GM12878 (cell line): Measurements from ENCODE around the gene TRMT1. TPM values are rescaled to one million over a fixed set of nuclear protein-coding genes. Genes with fewer than 3 reads are reported as not detected.

ENCODE experiments used
- ASH2L ChIP-seq: fragments of 300-600, 200-600 bp; sonication (generic); IDR thresholded peaks from 2 replicates; pipeline ENCODE4 v1.6.1; 2017; ENCODE audit warnings: low read depth, mild to moderate bottlenecking, borderline replicate concordance
- BMI1 ChIP-seq: fragments of 450-650 bp; IDR thresholded peaks from 2 replicates; pipeline ENCODE4 v1.6.1; 2016; ENCODE audit warnings: mild to moderate bottlenecking, moderate library complexity, borderline replicate concordance
- CHD4 ChIP-seq: fragments of 200-600 bp; sonication (generic); IDR thresholded peaks from 2 replicates; pipeline ENCODE4 v1.6.1; 2016; ENCODE audit warnings: mild to moderate bottlenecking
- CUX1 ChIP-seq: IDR thresholded peaks from 2 replicates; pipeline ENCODE4 v1.6.1; 2012; ENCODE audit warnings: improper control_type of control experiment, low read depth, low read length; ENCODE audit not compliant: insufficient replicate concordance
- GABPA ChIP-seq: IDR thresholded peaks from 2 replicates; pipeline ENCODE4 v1.6.1; 2014; ENCODE audit warnings: antibody characterized with exemption, low read depth, mild to moderate bottlenecking, inconsistent platforms
- HDAC2 ChIP-seq: fragments of 200-600 bp; sonication (generic); IDR thresholded peaks from 2 replicates; pipeline ENCODE4 v1.6.1; 2017
- HDAC6 ChIP-seq: fragments of 200-600 bp; sonication (generic); IDR thresholded peaks from one replicate; pipeline ENCODE4 v1.8.0; 2017; ENCODE audit warnings: antibody characterized with exemption; ENCODE audit not compliant: unreplicated experiment
- IRF4 ChIP-seq: IDR thresholded peaks from 2 replicates; pipeline ENCODE4 v1.6.1; 2011; ENCODE audit warnings: low read depth, low read length
- MLLT1 ChIP-seq: fragments of 450-650 bp; IDR thresholded peaks from 2 replicates; pipeline ENCODE4 v1.6.1; 2016; ENCODE audit warnings: mild to moderate bottlenecking
- NBN ChIP-seq: fragments of 450-650 bp; IDR thresholded peaks from 2 replicates; pipeline ENCODE4 v1.6.1; 2016
- NKRF ChIP-seq: fragments of 450-650 bp; conservative IDR thresholded peaks from 2 replicates; pipeline ENCODE4 v1.6.1; 2017; ENCODE audit warnings: mild to moderate bottlenecking, moderate library complexity
- RB1 ChIP-seq: fragments of 450-650 bp; formaldehyde crosslinking; IDR thresholded peaks from 2 replicates; pipeline ENCODE4 v1.6.1; 2017; ENCODE audit warnings: mild to moderate bottlenecking, borderline replicate concordance
- RCOR1 ChIP-seq: conservative IDR thresholded peaks from 2 replicates; pipeline ENCODE4 v1.6.1; 2012; ENCODE audit warnings: low read depth, low read length, improper control_type of control experiment
- SMAD5 ChIP-seq: IDR thresholded peaks from 2 replicates; pipeline ENCODE4 v1.6.1; 2016; ENCODE audit warnings: antibody characterized with exemption, low read depth
- SPI1 ChIP-seq: IDR thresholded peaks from 2 replicates; pipeline ENCODE4 v1.6.1; 2011; ENCODE audit warnings: low read depth, mild to moderate bottlenecking, low read length, moderate library complexity, borderline replicate concordance; ENCODE audit not compliant: insufficient read depth
- SREBF2 ChIP-seq: IDR thresholded peaks from 2 replicates; pipeline ENCODE4 v1.6.1; 2012; ENCODE audit warnings: mild to moderate bottlenecking, low read length
- STAT1 ChIP-seq: fragments of 450-650 bp; conservative IDR thresholded peaks from 2 replicates; pipeline ENCODE4 v1.6.1; 2014; ENCODE audit warnings: antibody characterized with exemption, mild to moderate bottlenecking
- ZBTB4 ChIP-seq: fragments of 450-650 bp; formaldehyde crosslinking; IDR thresholded peaks from 2 replicates; pipeline ENCODE4 v1.4.0; 2022; ENCODE audit warnings: mild to moderate bottlenecking, moderate library complexity
- polyA plus RNA-seq, 11 experiments: library from polyadenylated mRNA; depleted of rRNA in 4 of 11; unstranded in 6 of 11; stranded (reverse) in 5 of 11; fragments of >200 nt; fragmentation: Nextera tagmentation in 4 of 11; fragmentation: Illumina TruSeq in 1 of 11; extraction: Ambion mirVana in 4 of 11; extraction: Trizol in 1 of 11; gene quantifications; 1 replicate in 1 of 11; 2 replicates in 10 of 11; pipeline versions ENCODE4 v1.2.1 to v1.2.3, GENCODE V29; 2011 to 2016; ENCODE audit warnings: inconsistent platforms in 2 of 11, missing spikeins in 2 of 11, low read depth in 1 of 11
- total RNA-seq, 4 experiments: library from RNA; depleted of rRNA in 3 of 4; stranded (reverse); fragments of >200 nt in 3 of 4; fragmentation: Illumina TruSeq in 1 of 4; extraction: Trizol in 1 of 4; gene quantifications; 2 replicates each; pipeline versions ENCODE4 v1.2.1 to v1.2.3, GENCODE V29; 2013 to 2021

TRMT1 gene
- total and polyA plus RNA-seq, 10 of the 15 experiments (the other 5 are each of a cell fraction or from before 2014, with no cell fraction given), result 3.4 to 68.8 (median 34.8) TPM

- peak; percentile 100 for TF ChIP-seq NKRF
- TF ChIP-seq STAT1, result no peak; the same call in 1 of the 2 replicates
- TF ChIP-seq HDAC2, result peak; percentile 94; the same call in 1 of the 2 replicates
- TF ChIP-seq HDAC6, result no peak
- peak; percentile 94; the same call in 1 of the 2 replicates for TF ChIP-seq NBN
- no peak for TF ChIP-seq BMI1
- peak; percentile 93; the same call in 1 of the 2 replicates for TF ChIP-seq RB1
- no peak for TF ChIP-seq ASH2L
- TF ChIP-seq SMAD5, result no peak
- TF ChIP-seq CUX1, result no peak
- no peak for TF ChIP-seq ZBTB4 (CRISPR knock-in tag)
- peak; percentile 88 for TF ChIP-seq MLLT1
- no peak for TF ChIP-seq SREBF2
- TF ChIP-seq IRF4, result peak; percentile 43; the same call in 1 of the 2 replicates
- no peak for TF ChIP-seq SPI1
- peak; percentile 72; the same call in 1 of the 2 replicates for TF ChIP-seq GABPA
- peak; percentile 94; the same call in 1 of the 2 replicates for TF ChIP-seq RCOR1
- TF ChIP-seq CHD4, result 0 out of 2 replicates have a peak, but pooled peaks have one; percentile 55
Measured at GRCh38 chr19:13116282-13117175, at the start of gene TRMT1 (continued).
